Mucosa of stomach (tissue), 1 donor: ENCODE measurements around the gene SPAG7.

ENCODE experiments used
- H3K27me3 ChIP-seq: one replicate; pipeline ENCODE4 v1.7.0; 2013; ENCODE audit warnings: mild to moderate bottlenecking, low read length; ENCODE audit not compliant: control insufficient read depth, insufficient read depth
- H3K36me3 ChIP-seq: one replicate; pipeline ENCODE4 v1.7.0; 2013; ENCODE audit warnings: low read length; ENCODE audit not compliant: control insufficient read depth, insufficient read depth
- H3K4me1 ChIP-seq: one replicate; pipeline ENCODE4 v1.7.0; 2013; ENCODE audit warnings: mild to moderate bottlenecking, low read length; ENCODE audit not compliant: control insufficient read depth, insufficient read depth
- H3K4me3 ChIP-seq: one replicate; pipeline ENCODE4 v1.7.0; 2013; ENCODE audit warnings: low read length
- H3K9ac ChIP-seq: one replicate; pipeline ENCODE4 v1.7.0; 2013; ENCODE audit warnings: mild to moderate bottlenecking, low read length, moderate library complexity
- H3K9me3 ChIP-seq: one replicate; pipeline ENCODE4 v1.7.0; 2013; ENCODE audit warnings: mild to moderate bottlenecking, low read length, moderate library complexity; ENCODE audit not compliant: control insufficient read depth
- donor health status: Pancreatic carcinoma.

SPAG7 gene

GRCh38 chr17:4945944-4946280 is 21.7 kb downstream of the SPAG7 start:
- H3K9me3 ChIP-seq = no peaks in the 10 kb centered on the region
- peak overlapping the region; percentile 44 for H3K4me3 ChIP-seq
- peaks cover 42% of the 10 kb centered on the region for H3K4me1 ChIP-seq
- peaks cover 5% of the 10 kb centered on the region for H3K36me3 ChIP-seq
- H3K9ac ChIP-seq = peak overlapping the region; percentile 99
- H3K27me3 ChIP-seq = no peaks in the 10 kb centered on the region

GRCh38 chr17:4945176-4945943 is 22.3 kb downstream of the SPAG7 start:
- Histone ChIP-seq H3K27me3 (no peaks in the 10 kb centered on the region), H3K9ac (peak overlapping the region; percentile 42), H3K4me3 (peak overlapping the region; percentile 21), H3K4me1 (peaks cover 43% of the 10 kb centered on the region), H3K36me3 (peaks cover 5% of the 10 kb centered on the region), H3K9me3 (no peaks in the 10 kb centered on the region)

GRCh38 chr17:4944554-4945175 is 23.0 kb downstream of the SPAG7 start:
- H3K4me1 ChIP-seq = peaks cover 41% of the 10 kb centered on the region
- no peaks in the 10 kb centered on the region for H3K9me3 ChIP-seq
- peak overlapping the region; percentile 42 for H3K9ac ChIP-seq
- H3K27me3 ChIP-seq = no peaks in the 10 kb centered on the region
- H3K4me3 ChIP-seq = peak overlapping the region; percentile 21
- peaks cover 5% of the 10 kb centered on the region for H3K36me3 ChIP-seq

GRCh38 chr17:4944163-4944553 is 23.5 kb downstream of the SPAG7 start:
- peak overlapping the region; percentile 42 for H3K9ac ChIP-seq

GRCh38 chr17:4942760-4943508 is 24.7 kb downstream of the SPAG7 start:
- no peaks in the 10 kb centered on the region for H3K27me3 ChIP-seq
- no peaks in the 10 kb centered on the region for H3K9me3 ChIP-seq
- H3K36me3 ChIP-seq = peaks cover 5% of the 10 kb centered on the region
- peaks cover 54% of the 10 kb centered on the region for H3K4me1 ChIP-seq
- no peak overlapping the region for H3K4me3 ChIP-seq
- H3K9ac ChIP-seq = no peak overlapping the region

More at GRCh38 chr17:4944163-4944553, 23.5 kb downstream of the SPAG7 start:
- no peaks in the 10 kb centered on the region for H3K27me3 ChIP-seq
- peaks cover 42% of the 10 kb centered on the region for H3K4me1 ChIP-seq
- H3K4me3 ChIP-seq = no peak overlapping the region
- H3K36me3 ChIP-seq = peaks cover 5% of the 10 kb centered on the region
- H3K9me3 ChIP-seq = no peaks in the 10 kb centered on the region

- H3K9ac ChIP-seq = peak overlapping the region; percentile 93
- H3K4me1 ChIP-seq = peaks cover 50% of the 10 kb centered on the region
These were observed 26.4 kb downstream of the SPAG7 start for GRCh38 chr17:4941319-4941610.

GRCh38 chr17:4940555-4941318 is 26.9 kb downstream of the SPAG7 start:
- Histone ChIP-seq H3K4me3 (peak overlapping the region; percentile 70), H3K36me3 (peaks cover 9% of the 10 kb centered on the region), H3K9me3 (no peaks in the 10 kb centered on the region), H3K9ac (peak overlapping the region; percentile 93), H3K27me3 (no peaks in the 10 kb centered on the region), H3K4me1 (peaks cover 46% of the 10 kb centered on the region)

More at GRCh38 chr17:4941319-4941610, 26.4 kb downstream of the SPAG7 start:
- Histone ChIP-seq H3K36me3 (peaks cover 9% of the 10 kb centered on the region), H3K27me3 (no peaks in the 10 kb centered on the region), H3K4me3 (peak overlapping the region; percentile 70), H3K9me3 (no peaks in the 10 kb centered on the region)

- Histone ChIP-seq H3K4me3 (peak within 1 kb of the TSS; percentile 70), H3K9me3 (no peaks in the 10 kb centered on the region), H3K9ac (peak within 1 kb of the TSS; percentile 93), H3K36me3 (peaks cover 9% of the 10 kb centered on the region), H3K4me1 (peaks cover 38% of the 10 kb centered on the region), H3K27me3 (no peaks in the 10 kb centered on the region)
These were observed 27.6 kb downstream of the SPAG7 start, which contains the start of the genes RNF167 and SLC25A11 for GRCh38 chr17:4939796-4940554. TSS of gene RNF167 (plus strand) at chr17:4940268. CDS start at chr17:4940910, 642 bp downstream. TSS of gene SLC25A11 (minus strand) at chr17:4940046. CDS start at chr17:4939910, 136 bp downstream.

GRCh38 chr17:4939546-4939795 is 28.1 kb downstream of the SPAG7 start:
- peaks cover 33% of the 10 kb centered on the region for H3K4me1 ChIP-seq

GRCh38 chr17:4938688-4939545 is 28.7 kb downstream of the SPAG7 start:
- Histone ChIP-seq H3K9me3 (no peaks in the 10 kb centered on the region), H3K4me1 (peaks cover 33% of the 10 kb centered on the region), H3K36me3 (peaks cover 5% of the 10 kb centered on the region), H3K27me3 (no peaks in the 10 kb centered on the region), H3K4me3 (peak overlapping the region; percentile 70), H3K9ac (peak overlapping the region; percentile 93)

More at GRCh38 chr17:4939546-4939795, 28.1 kb downstream of the SPAG7 start:
- no peaks in the 10 kb centered on the region for H3K9me3 ChIP-seq
- peak overlapping the region; percentile 70 for H3K4me3 ChIP-seq
- no peaks in the 10 kb centered on the region for H3K27me3 ChIP-seq
- H3K36me3 ChIP-seq = peaks cover 5% of the 10 kb centered on the region
- peak overlapping the region; percentile 93 for H3K9ac ChIP-seq
